SK-N-MC (cell line): Measurements from ENCODE around the gene CNNM1.

Source experiments
- DNase-seq: peaks from one replicate; pipeline ENCODE4 v3.0.0-alpha.2; 2011; ENCODE audit warnings: low read depth, low spot score
- H3K27ac ChIP-seq: fragments of 200-600 bp; sonication (generic); 2 replicates; pipeline ENCODE4 v1.5.1; 2016; ENCODE audit warnings: mixed run types
- H3K36me3 ChIP-seq: fragments of 200-600 bp; sonication (generic); 2 replicates; pipeline ENCODE4 v1.6.1; 2017; ENCODE audit warnings: antibody characterized with exemption, low read length, mixed read lengths; ENCODE audit not compliant: insufficient read depth
- H3K4me3 ChIP-seq: fragments of 200-600 bp; sonication (generic); 2 replicates; pipeline ENCODE4 v1.5.1; 2016
- H3K9ac ChIP-seq: fragments of 200-600 bp; sonication (generic); 2 replicates; pipeline ENCODE4 v1.8.0; 2017; ENCODE audit warnings: mixed run types, mixed read lengths; ENCODE audit not compliant: insufficient read length
- H3K9me3 ChIP-seq: fragments of 200-600 bp; sonication (generic); 2 replicates; pipeline ENCODE4 v1.6.1; 2017; ENCODE audit warnings: low read depth, mild to moderate bottlenecking, antibody characterized with exemption, low read length, moderate library complexity, mixed read lengths
- EZH2 ChIP-seq: fragments of 200-600 bp; sonication (generic); IDR thresholded peaks from one replicate; pipeline ENCODE4 v1.6.1; 2017; ENCODE audit warnings: antibody characterized with exemption
- FOXP2 ChIP-seq: optimal IDR thresholded peaks from 2 replicates; pipeline ENCODE3; 2011; ENCODE audit warnings: mild to moderate bottlenecking, moderate library complexity; ENCODE audit not compliant: insufficient read depth; ENCODE audit errors: extremely low read length, control extremely low read depth
- POLR2AphosphoS5 ChIP-seq: IDR thresholded peaks from 2 replicates; pipeline ENCODE4 v1.6.1; 2012; ENCODE audit warnings: mild to moderate bottlenecking, low read depth, low read length, borderline replicate concordance

The CNNM1 gene

GRCh38 chr10:99393683-99394082, 64.5 kb downstream of the CNNM1 start:
- Histone ChIP-seq H3K9me3 (no peaks in the 10 kb centered on the region), H3K27ac (no peak overlapping the region)

GRCh38 chr10:99394256-99394655, 65.1 kb downstream of the CNNM1 start:
- no peak overlapping the region for H3K9ac ChIP-seq
- TF ChIP-seq EZH2 (no peak), FOXP2 (no peak), POLR2AphosphoS5 (no peak)
- no peaks in the 10 kb centered on the region for H3K9me3 ChIP-seq
- no peaks in the 10 kb centered on the region; the same call in 1 of the 2 replicates for H3K36me3 ChIP-seq
- H3K4me3 ChIP-seq, result no peak overlapping the region
- no peak for DNase-seq
- H3K27ac ChIP-seq, result no peak overlapping the region

More at GRCh38 chr10:99393683-99394082, 64.5 kb downstream of the CNNM1 start:
- Histone ChIP-seq H3K4me3 (no peak overlapping the region), H3K9ac (no peak overlapping the region), H3K36me3 (no peaks in the 10 kb centered on the region; the same call in 1 of the 2 replicates)
- TF ChIP-seq EZH2 (no peak), FOXP2 (no peak), POLR2AphosphoS5 (no peak)
- DNase-seq, result no peak

GRCh38 chr10:99394761-99395386, 65.7 kb downstream of the CNNM1 start:
- no peak overlapping the region for H3K27ac ChIP-seq
- no peak for TF ChIP-seq POLR2AphosphoS5
- TF ChIP-seq EZH2, result no peak
- TF ChIP-seq FOXP2, result no peak
- no peak overlapping the region for H3K9ac ChIP-seq
- H3K9me3 ChIP-seq, result no peaks in the 10 kb centered on the region
- DNase-seq, result no peak
- no peaks in the 10 kb centered on the region; the same call in 1 of the 2 replicates for H3K36me3 ChIP-seq
- H3K4me3 ChIP-seq, result no peak overlapping the region

- H3K4me3 ChIP-seq, result no peak overlapping the region
- H3K9me3 ChIP-seq, result no peaks in the 10 kb centered on the region
- no peak for DNase-seq
- H3K36me3 ChIP-seq, result no peaks in the 10 kb centered on the region; the same call in 1 of the 2 replicates
- TF ChIP-seq FOXP2 (no peak), POLR2AphosphoS5 (no peak), EZH2 (no peak)
- no peak overlapping the region for H3K27ac ChIP-seq
- no peak overlapping the region for H3K9ac ChIP-seq
These were observed 66.7 kb downstream of the CNNM1 start for GRCh38 chr10:99395750-99396445.

- H3K9ac ChIP-seq, result no peak overlapping the region
- no peak overlapping the region for H3K4me3 ChIP-seq
These were observed 67.3 kb downstream of the CNNM1 start for GRCh38 chr10:99396471-99396870.

GRCh38 chr10:99399664-99400063, 70.5 kb downstream of the CNNM1 start:
- H3K36me3 ChIP-seq, result peaks cover 8% of the 10 kb centered on the region; the same call in 1 of the 2 replicates
- H3K4me3 ChIP-seq, result no peak overlapping the region
- no peak for TF ChIP-seq FOXP2
- TF ChIP-seq POLR2AphosphoS5, result no peak
- TF ChIP-seq EZH2, result no peak
- no peak overlapping the region for H3K9ac ChIP-seq
- no peak overlapping the region for H3K27ac ChIP-seq
- DNase-seq, result no peak
- H3K9me3 ChIP-seq, result no peaks in the 10 kb centered on the region

More at GRCh38 chr10:99396471-99396870, 67.3 kb downstream of the CNNM1 start:
- DNase-seq, result no peak
- no peak for TF ChIP-seq FOXP2
- no peak for TF ChIP-seq EZH2
- TF ChIP-seq POLR2AphosphoS5, result no peak
- no peaks in the 10 kb centered on the region; the same call in 1 of the 2 replicates for H3K36me3 ChIP-seq
- no peak overlapping the region for H3K27ac ChIP-seq
- H3K9me3 ChIP-seq, result no peaks in the 10 kb centered on the region

GRCh38 chr10:99403674-99404073, 74.5 kb downstream of the CNNM1 start:
- no peaks in the 10 kb centered on the region for H3K9me3 ChIP-seq
- DNase-seq, result no peak
- no peak overlapping the region for H3K9ac ChIP-seq
- TF ChIP-seq EZH2, result no peak
- TF ChIP-seq FOXP2, result no peak
- no peak for TF ChIP-seq POLR2AphosphoS5
- no peak overlapping the region for H3K27ac ChIP-seq
- peaks cover 13% of the 10 kb centered on the region; the same call in 1 of the 2 replicates for H3K36me3 ChIP-seq
- H3K4me3 ChIP-seq, result no peak overlapping the region

- no peak overlapping the region for H3K4me3 ChIP-seq
- no peaks in the 10 kb centered on the region for H3K9me3 ChIP-seq
- no peak for DNase-seq
- H3K9ac ChIP-seq, result no peak overlapping the region
- no peak overlapping the region for H3K27ac ChIP-seq
- TF ChIP-seq POLR2AphosphoS5 (no peak), EZH2 (no peak), FOXP2 (no peak)
- peaks cover 13% of the 10 kb centered on the region; the same call in 1 of the 2 replicates for H3K36me3 ChIP-seq
These were observed 77.0 kb downstream of the CNNM1 start for GRCh38 chr10:99406149-99406548.

- TF ChIP-seq POLR2AphosphoS5 (no peak), EZH2 (no peak), FOXP2 (no peak)
- no peak overlapping the region for H3K27ac ChIP-seq
These were observed 81.0 kb downstream of the CNNM1 start for GRCh38 chr10:99410146-99410545.

More at GRCh38 chr10:99410146-99410545, 81.0 kb downstream of the CNNM1 start:
- Histone ChIP-seq H3K36me3 (peaks cover 5% of the 10 kb centered on the region; the same call in 1 of the 2 replicates), H3K9me3 (no peaks in the 10 kb centered on the region), H3K4me3 (no peak overlapping the region), H3K9ac (no peak overlapping the region)
- DNase-seq, result no peak
